Measurements from ENCODE around the gene EREG.

DNA sequence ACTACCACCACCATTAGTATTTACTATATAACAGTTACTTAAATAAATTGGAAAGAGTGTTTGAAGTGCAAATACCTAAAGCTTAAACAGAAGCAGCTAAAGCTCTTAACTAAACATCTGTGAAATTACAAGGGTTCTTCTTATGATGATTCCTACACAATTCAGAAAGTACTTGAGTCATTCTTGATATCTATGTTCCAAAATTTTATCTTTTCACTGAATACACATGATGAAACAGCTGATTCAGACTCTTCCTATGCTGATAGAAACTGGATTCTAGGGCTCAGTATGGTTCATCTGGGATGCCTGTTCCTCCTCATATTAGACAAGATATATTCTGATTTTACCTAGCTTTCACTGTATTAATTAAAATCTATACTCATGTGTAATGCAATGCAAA is 13.6 kb downstream of the EREG start:
- TF ChIP-seq, protein P1, sequence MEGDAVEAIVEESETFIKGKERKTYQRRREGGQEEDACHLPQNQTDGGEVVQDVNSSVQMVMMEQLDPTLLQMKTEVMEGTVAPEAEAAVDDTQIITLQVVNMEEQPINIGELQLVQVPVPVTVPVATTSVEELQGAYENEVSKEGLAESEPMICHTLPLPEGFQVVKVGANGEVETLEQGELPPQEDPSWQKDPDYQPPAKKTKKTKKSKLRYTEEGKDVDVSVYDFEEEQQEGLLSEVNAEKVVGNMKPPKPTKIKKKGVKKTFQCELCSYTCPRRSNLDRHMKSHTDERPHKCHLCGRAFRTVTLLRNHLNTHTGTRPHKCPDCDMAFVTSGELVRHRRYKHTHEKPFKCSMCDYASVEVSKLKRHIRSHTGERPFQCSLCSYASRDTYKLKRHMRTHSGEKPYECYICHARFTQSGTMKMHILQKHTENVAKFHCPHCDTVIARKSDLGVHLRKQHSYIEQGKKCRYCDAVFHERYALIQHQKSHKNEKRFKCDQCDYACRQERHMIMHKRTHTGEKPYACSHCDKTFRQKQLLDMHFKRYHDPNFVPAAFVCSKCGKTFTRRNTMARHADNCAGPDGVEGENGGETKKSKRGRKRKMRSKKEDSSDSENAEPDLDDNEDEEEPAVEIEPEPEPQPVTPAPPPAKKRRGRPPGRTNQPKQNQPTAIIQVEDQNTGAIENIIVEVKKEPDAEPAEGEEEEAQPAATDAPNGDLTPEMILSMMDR (IDR thresholded peaks at IDR 0.05) = no peak
- TF ChIP-seq EZH2 (IDR thresholded peaks at IDR 0.05; ENCODE audit: borderline replicate concordance, insufficient read depth, low read depth, low read length, poor library complexity, severe bottlenecking) = no peak
